K562 treated with DMSO at 1 percent for 24 hours (cell line): ENCODE results near the gene KRT75. TPM values are rescaled to one million over a fixed set of nuclear protein-coding genes. Genes with fewer than 3 reads are reported as not detected.

Experiments
- total RNA-seq: library from RNA; unstranded; fragments of 300-600 nt; gene quantifications from 2 replicates; pipeline ENCODE4 v1.2.3, GENCODE V29; 2022; ENCODE audit warnings: low read depth; ENCODE audit not compliant: insufficient read depth

The KRT75 gene
- total RNA-seq, result not detected in 2 replicates

DNA sequence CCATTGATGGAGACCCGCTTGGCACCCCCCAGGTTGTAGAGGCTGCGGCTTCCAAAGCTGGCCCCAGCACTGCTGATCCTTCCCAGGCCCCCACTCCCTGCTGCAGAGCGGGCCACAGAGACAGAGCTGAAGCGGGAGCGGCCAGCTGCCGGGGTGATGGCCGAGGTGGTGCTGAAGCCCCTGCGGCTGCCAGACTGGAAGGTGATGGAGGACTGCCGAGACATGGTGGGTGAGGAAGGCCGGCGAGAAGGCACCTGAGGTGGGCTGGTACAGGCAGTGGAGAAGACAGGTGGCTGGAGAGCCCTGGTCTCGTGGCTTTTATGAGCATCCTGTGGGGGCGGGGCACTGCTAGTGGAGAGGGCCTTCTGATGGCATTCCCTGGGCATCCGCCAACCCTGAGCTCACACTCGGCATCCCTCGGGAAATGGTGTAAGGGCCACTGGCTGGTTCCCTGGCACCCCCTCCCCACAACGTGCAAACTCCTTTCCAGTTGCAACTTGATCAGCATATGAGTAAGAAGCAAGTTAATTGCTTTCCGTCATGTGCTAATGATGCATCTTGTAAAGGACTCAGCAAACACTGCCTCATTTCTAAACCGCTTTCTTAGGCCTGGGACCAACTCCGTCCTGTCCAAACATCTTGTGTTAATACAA is at the start of gene KRT75:
TSS of gene KRT75 (minus strand) at position 291 of the 653 bp plus-strand sequence. CDS start at position 224, 67 bp downstream.

DNA sequence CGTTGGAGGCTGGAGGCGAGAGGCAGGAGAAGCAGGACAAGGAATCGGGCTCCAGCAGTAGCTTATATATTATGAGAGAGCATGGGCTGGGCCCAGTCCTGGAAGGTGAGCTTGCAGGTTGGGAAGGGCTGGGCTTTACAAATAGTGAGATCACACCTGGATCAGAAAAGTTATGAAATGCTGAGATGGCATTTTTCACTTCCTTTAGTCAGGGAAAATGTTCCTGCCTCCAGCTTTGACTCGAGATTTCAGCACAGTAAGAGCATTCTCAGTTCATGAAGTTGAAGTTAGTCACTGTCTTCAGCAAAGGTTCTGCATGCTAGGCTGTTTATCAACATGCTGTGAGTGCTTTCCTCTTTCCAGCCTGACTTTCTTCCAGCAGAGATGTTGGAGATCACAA is 39.6 kb upstream of the KRT75 start, which contains the start of gene KRT6C:
TSS of gene KRT6C (minus strand) at position 38 of the 400 bp plus-strand sequence. CDS start 68 bp downstream, outside the sequence.

DNA sequence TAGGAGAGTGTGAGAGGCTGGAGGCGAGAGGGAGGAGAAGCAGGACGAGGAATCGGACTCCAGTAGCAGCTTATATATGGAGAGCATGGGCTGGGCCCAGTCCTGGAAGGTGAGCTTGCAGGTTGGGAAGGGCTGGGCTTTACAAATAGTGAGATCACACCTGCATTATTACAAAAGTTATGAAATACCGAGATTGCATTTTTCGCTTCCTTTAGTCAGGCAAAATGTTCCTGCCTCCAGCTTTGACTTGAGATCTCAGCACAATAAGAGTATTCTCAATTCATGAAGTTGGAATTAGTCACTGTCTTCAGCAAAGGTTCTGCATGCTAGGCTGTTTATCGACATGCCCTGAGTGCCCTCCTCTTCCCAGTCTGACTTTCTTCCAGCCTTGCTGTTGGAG is 17.9 kb upstream of the KRT75 start, which contains the start of gene KRT6B:
TSS of gene KRT6B (minus strand) at position 46 of the 400 bp plus-strand sequence. CDS start 68 bp downstream, outside the sequence.

DNA sequence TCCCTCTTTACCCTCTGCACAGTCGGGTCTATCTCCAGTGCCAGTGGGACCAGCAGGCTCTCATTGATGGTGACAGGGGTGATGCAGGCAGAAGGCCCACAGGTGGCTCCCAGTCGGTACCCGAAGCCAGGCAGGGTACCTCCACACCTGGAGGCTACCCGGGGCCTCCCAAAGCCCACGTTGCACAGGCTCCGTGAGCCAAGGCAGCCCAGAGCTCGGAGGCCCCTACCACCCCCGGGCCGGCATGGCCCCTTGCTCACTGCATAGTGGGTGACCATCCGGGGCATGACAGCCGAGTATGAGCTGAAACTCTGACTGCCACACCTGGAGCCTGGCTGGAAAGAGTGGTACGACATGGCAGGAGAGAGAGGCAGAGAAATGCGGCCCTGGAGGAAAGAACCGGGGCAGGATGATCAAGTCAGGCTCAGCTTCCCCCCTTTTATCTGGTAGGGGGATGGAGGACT is 28.2 kb downstream of the KRT75 start, which contains the start of gene KRT82:
TSS of gene KRT82 (minus strand) at position 414 of the 464 bp plus-strand sequence. CDS start at position 356, 58 bp downstream.

DNA sequence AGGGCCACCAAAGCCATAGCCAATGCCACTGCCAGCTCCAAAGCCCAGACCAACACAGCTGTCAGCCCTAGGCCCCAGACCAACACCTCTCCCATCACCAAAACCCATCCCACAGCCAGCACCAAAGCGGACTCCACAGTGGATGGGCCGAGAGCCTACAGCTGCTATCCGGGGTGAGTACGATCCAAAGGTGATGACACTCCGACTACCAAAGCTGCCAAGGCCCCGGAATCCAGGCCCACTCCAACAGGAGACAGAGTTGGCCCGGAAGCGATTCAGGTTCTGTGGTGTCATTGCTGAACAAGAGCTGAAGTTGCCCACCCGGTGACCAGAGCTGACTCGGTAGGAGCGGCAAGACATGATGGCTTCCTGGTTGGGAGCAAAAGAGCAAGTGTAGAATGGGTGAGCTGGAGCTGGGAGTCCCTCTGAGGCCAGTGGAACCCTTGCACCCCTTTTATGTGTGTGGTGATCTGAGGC is 48.9 kb downstream of the KRT75 start, which contains the start of gene KRT84:
TSS of gene KRT84 (minus strand) at position 427 of the 477 bp plus-strand sequence. CDS start at position 360, 67 bp downstream.

Other genes with a start within 250 kb of the KRT75 start
- gene KRT80, start 242.4 kb downstream of the KRT75 start, total RNA-seq, result not detected in 2 replicates
- gene KRT7, start 201.1 kb downstream of the KRT75 start, total RNA-seq, result not detected in 2 replicates
- gene KRT86, start 159.7 kb downstream of the KRT75 start, total RNA-seq, result 0.45 TPM in 1 of 2 replicates, not detected in the other
- gene KRT81, start 142.8 kb downstream of the KRT75 start, total RNA-seq, result 0.19 and 0.34 TPM in 2 replicates
- gene KRT83, start 113.0 kb downstream of the KRT75 start, total RNA-seq, result not detected in 2 replicates
- gene KRT85, start 66.9 kb downstream of the KRT75 start, total RNA-seq, result not detected in 2 replicates
- gene KRT84, start 48.7 kb downstream of the KRT75 start, total RNA-seq, result not detected in 2 replicates
- gene KRT82, start 28.0 kb downstream of the KRT75 start, total RNA-seq, result not detected in 2 replicates
- gene KRT6B, start 17.8 kb upstream of the KRT75 start, total RNA-seq, result not detected in 2 replicates
- not detected in 2 replicates for gene KRT6C, start 39.4 kb upstream of the KRT75 start, total RNA-seq
- gene KRT6A, start 58.9 kb upstream of the KRT75 start, total RNA-seq, result not detected in 2 replicates
- gene KRT5, start 86.0 kb upstream of the KRT75 start, total RNA-seq, result not detected in 2 replicates
- gene KRT71, start 118.8 kb upstream of the KRT75 start, total RNA-seq, result not detected in 2 replicates
- gene KRT74, start 139.5 kb upstream of the KRT75 start, total RNA-seq, result not detected in 2 replicates
- not detected in 2 replicates for gene KRT72, start 167.1 kb upstream of the KRT75 start, total RNA-seq
- 0.27 TPM in 1 of 2 replicates, not detected in the other for gene KRT73, start 184.2 kb upstream of the KRT75 start, total RNA-seq
- gene KRT2, start 217.8 kb upstream of the KRT75 start, total RNA-seq, result 0.35 TPM in 1 of 2 replicates, not detected in the other
- gene KRT1, start 246.0 kb upstream of the KRT75 start, total RNA-seq, result not detected in 2 replicates